CD4-positive, alpha-beta T cell treated with Interleukin-12 subunit alpha and Interleukin-12 subunit beta, for 1 hour (primary cell): ENCODE data around the gene TSPAN15.
"Not testable (repeated sequence)": the region's sequence is repeated elsewhere in the genome, so short reads cannot be mapped to it uniquely, and the experiment has no call there.

Source experiments
- DNase-seq: peaks from one replicate; pipeline ENCODE4 v3.0.0-alpha.2; 2020

Gene TSPAN15

GRCh38 chr10:69450395-69450794, 870 bp upstream of the TSPAN15 start:
- DNase-seq, result not testable (repeated sequence)

GRCh38 chr10:69451784-69452251, 553 bp downstream of the TSPAN15 start:
- DNase-seq, result peak; percentile 12

GRCh38 chr10:69452676-69453415, 1.6 kb downstream of the TSPAN15 start:
- DNase-seq, result no peak

- no peak for DNase-seq
Measured at GRCh38 chr10:69453795-69454194, 2.5 kb downstream of the TSPAN15 start.

- no peak for DNase-seq
Measured at GRCh38 chr10:69455006-69455763, 3.9 kb downstream of the TSPAN15 start.

GRCh38 chr10:69456880-69457693, 5.8 kb downstream of the TSPAN15 start:
- DNase-seq, result no peak

GRCh38 chr10:69457771-69458237, 6.5 kb downstream of the TSPAN15 start:
- no peak for DNase-seq

GRCh38 chr10:69458430-69459100, 7.3 kb downstream of the TSPAN15 start:
- peak; percentile 11 for DNase-seq

- DNase-seq, result no peak
Measured at GRCh38 chr10:69459101-69459790, 8.0 kb downstream of the TSPAN15 start.

- no peak for DNase-seq
Measured at GRCh38 chr10:69459893-69460575, 8.8 kb downstream of the TSPAN15 start.

GRCh38 chr10:69460576-69461242, 9.4 kb downstream of the TSPAN15 start:
- no peak for DNase-seq

- DNase-seq, result no peak
Measured at GRCh38 chr10:69461243-69462025, 10.2 kb downstream of the TSPAN15 start.

GRCh38 chr10:69463886-69464285, 12.6 kb downstream of the TSPAN15 start:
- no peak for DNase-seq

- DNase-seq, result no peak
Measured at GRCh38 chr10:69464401-69464800, 13.1 kb downstream of the TSPAN15 start.

- peak; percentile 26 for DNase-seq
Measured at GRCh38 chr10:69464801-69465401, 13.6 kb downstream of the TSPAN15 start.

- DNase-seq, result peak; percentile 16
Measured at GRCh38 chr10:69465457-69466157, 14.3 kb downstream of the TSPAN15 start.

- DNase-seq, result no peak
Measured at GRCh38 chr10:69466158-69466490, 14.9 kb downstream of the TSPAN15 start.

- no peak for DNase-seq
Measured at GRCh38 chr10:69466689-69467088, 15.4 kb downstream of the TSPAN15 start.
